Activated CD4-positive, alpha-beta T cell treated with anti-CD3 and anti-CD28 coated beads, Interleukin-2, amount 10 ng/mL, durations not matched to agents 7 days and 5 days (primary cell): Measurements from ENCODE around the gene OR2AT4. TPM values are rescaled to one million over a fixed set of nuclear protein-coding genes. Genes with fewer than 3 reads are reported as not detected.
"Not testable (repeated sequence)": the region's sequence is repeated elsewhere in the genome, so short reads cannot be mapped to it uniquely, and the experiment has no call there.

Source experiments
- CTCF ChIA-PET: fragments of 350-600 bp; sonication (Branson Sonifier 250); formaldehyde crosslinking; loops from one replicate; lab custom pipeline; 2021; ENCODE audit warnings: antibody characterized with exemption; lab: Charles Lee
- POLR2A ChIA-PET: fragments of 350-600 bp; sonication (Branson Sonifier 250); formaldehyde crosslinking; loops from one replicate; lab custom pipeline; 2021; ENCODE audit warnings: antibody characterized with exemption; lab: Charles Lee
- DNase-seq: peaks from one replicate; pipeline ENCODE4 v3.0.0-alpha.2; 2020
- H3K27ac Mint-ChIP-seq: one replicate; pipeline ENCODE4 v1.8.0; 2021; ENCODE audit warnings: mild to moderate bottlenecking, moderate library complexity, mixed read lengths
- H3K27me3 Mint-ChIP-seq: one replicate; pipeline ENCODE4 v1.8.0; 2021; ENCODE audit warnings: mixed read lengths
- H3K36me3 Mint-ChIP-seq: one replicate; pipeline ENCODE4 v1.8.0; 2021; ENCODE audit warnings: low read depth, mixed read lengths
- H3K4me1 Mint-ChIP-seq: one replicate; pipeline ENCODE4 v1.8.0; 2021; ENCODE audit warnings: mixed read lengths
- H3K4me3 Mint-ChIP-seq: one replicate; pipeline ENCODE4 v1.8.0; 2021; ENCODE audit warnings: mild to moderate bottlenecking, moderate library complexity, mixed read lengths
- H3K9me3 Mint-ChIP-seq: one replicate; pipeline ENCODE4 v1.8.0; 2021; ENCODE audit warnings: mixed read lengths
- total RNA-seq, 2 experiments: library from RNA; stranded (reverse); gene quantifications; one replicate each; pipeline ENCODE4 v1.2.3, GENCODE V29; 2021

The OR2AT4 gene
- total RNA-seq, 2 experiments from 2014 or later, result not detected

GRCh38 chr11:75050516-75050915 lies 46.2 kb downstream of the OR2AT4 start:
- ChIA-PET POLR2A (no interaction called here), CTCF (no interaction called here)
- H3K4me3 Mint-ChIP-seq, result no peak overlapping the region
- no peaks in the 10 kb centered on the region for H3K36me3 Mint-ChIP-seq
- peaks cover 13% of the 10 kb centered on the region for H3K9me3 Mint-ChIP-seq
- no peaks in the 10 kb centered on the region for H3K4me1 Mint-ChIP-seq
- no peak for DNase-seq
- H3K27ac Mint-ChIP-seq, result no peak overlapping the region
- peaks cover 14% of the 10 kb centered on the region for H3K27me3 Mint-ChIP-seq

- H3K4me3 Mint-ChIP-seq, DNase-seq, H3K4me1 Mint-ChIP-seq, H3K27ac Mint-ChIP-seq, POLR2A ChIA-PET, CTCF ChIA-PET, H3K36me3 Mint-ChIP-seq: not testable (repeated sequence)
- H3K27me3 Mint-ChIP-seq, result peaks cover 14% of the 10 kb centered on the region
- H3K9me3 Mint-ChIP-seq, result peaks cover 13% of the 10 kb centered on the region
These were observed 47.0 kb downstream of the OR2AT4 start for GRCh38 chr11:75049501-75050266.

- H3K36me3 Mint-ChIP-seq, result no peaks in the 10 kb centered on the region
- CTCF ChIA-PET, result no interaction called here
- no peak for DNase-seq
- POLR2A ChIA-PET, result no interaction called here
- H3K4me3 Mint-ChIP-seq, result no peak overlapping the region
- no peaks in the 10 kb centered on the region for H3K4me1 Mint-ChIP-seq
- no peak overlapping the region for H3K27ac Mint-ChIP-seq
- H3K9me3 Mint-ChIP-seq, result no peaks in the 10 kb centered on the region
- peaks cover 5% of the 10 kb centered on the region for H3K27me3 Mint-ChIP-seq
These were observed 49.5 kb downstream of the OR2AT4 start for GRCh38 chr11:75047191-75047590.

GRCh38 chr11:75046668-75047067 lies 50.0 kb downstream of the OR2AT4 start:
- H3K9me3 Mint-ChIP-seq, H3K36me3 Mint-ChIP-seq, H3K4me1 Mint-ChIP-seq, H3K27me3 Mint-ChIP-seq, H3K27ac Mint-ChIP-seq, CTCF ChIA-PET, DNase-seq, H3K4me3 Mint-ChIP-seq, POLR2A ChIA-PET: not testable (repeated sequence)

GRCh38 chr11:75044381-75045170 lies 52.1 kb downstream of the OR2AT4 start:
- H3K9me3 Mint-ChIP-seq, POLR2A ChIA-PET, H3K27ac Mint-ChIP-seq, DNase-seq, H3K36me3 Mint-ChIP-seq, CTCF ChIA-PET, H3K4me3 Mint-ChIP-seq, H3K4me1 Mint-ChIP-seq: not testable (repeated sequence)
- H3K27me3 Mint-ChIP-seq, result peaks cover 11% of the 10 kb centered on the region

- H3K27me3 Mint-ChIP-seq, DNase-seq, POLR2A ChIA-PET, H3K27ac Mint-ChIP-seq, H3K4me1 Mint-ChIP-seq, H3K9me3 Mint-ChIP-seq, H3K4me3 Mint-ChIP-seq, H3K36me3 Mint-ChIP-seq: not testable (repeated sequence)
- CTCF ChIA-PET, result interaction anchor here (0.7 kb wide), 1 partner anchor 172 kb away, joined by 3 read pairs; no protein-coding TSS in a partner anchor
These were observed 54.9 kb downstream of the OR2AT4 start for GRCh38 chr11:75041821-75042220.

GRCh38 chr11:75041263-75041662 lies 55.4 kb downstream of the OR2AT4 start:
- DNase-seq, result no peak
- Mint-ChIP-seq H3K27ac (no peak overlapping the region), H3K9me3 (peaks cover 2% of the 10 kb centered on the region), H3K27me3 (peaks cover 7% of the 10 kb centered on the region), H3K4me1 (no peaks in the 10 kb centered on the region), H3K4me3 (no peak overlapping the region), H3K36me3 (no peaks in the 10 kb centered on the region)
- ChIA-PET POLR2A (no interaction called here), CTCF (interaction anchor here (0.7 kb wide), 1 partner anchor 173 kb away, joined by 3 read pairs; no protein-coding TSS in a partner anchor)

GRCh38 chr11:75040167-75040770 lies 56.4 kb downstream of the OR2AT4 start:
- Mint-ChIP-seq H3K36me3 (no peaks in the 10 kb centered on the region), H3K9me3 (peaks cover 2% of the 10 kb centered on the region), H3K27me3 (peaks cover 7% of the 10 kb centered on the region), H3K4me1 (peaks cover 3% of the 10 kb centered on the region), H3K27ac (no peak overlapping the region), H3K4me3 (no peak overlapping the region)
- ChIA-PET POLR2A (no interaction called here), CTCF (no interaction called here)
- no peak for DNase-seq

GRCh38 chr11:75035911-75036565 lies 60.6 kb downstream of the OR2AT4 start:
- H3K36me3 Mint-ChIP-seq, result no peaks in the 10 kb centered on the region
- peaks cover 4% of the 10 kb centered on the region for H3K4me1 Mint-ChIP-seq
- no peak for DNase-seq
- H3K27ac Mint-ChIP-seq, result no peak overlapping the region
- CTCF ChIA-PET, result interaction anchor here (0.6 kb wide), 1 partner anchor 9 kb away, joined by 3 read pairs; no protein-coding TSS in a partner anchor
- POLR2A ChIA-PET, result no interaction called here
- peaks cover 2% of the 10 kb centered on the region for H3K9me3 Mint-ChIP-seq
- no peak overlapping the region for H3K4me3 Mint-ChIP-seq
- no peaks in the 10 kb centered on the region for H3K27me3 Mint-ChIP-seq

- CTCF ChIA-PET, result interaction anchor here (1.0 kb wide), 1 partner anchor 213 kb away, joined by 5 read pairs; no protein-coding TSS in a partner anchor
- Mint-ChIP-seq H3K4me3 (no peak overlapping the region), H3K9me3 (no peaks in the 10 kb centered on the region), H3K36me3 (no peaks in the 10 kb centered on the region), H3K27me3 (no peaks in the 10 kb centered on the region), H3K4me1 (peaks cover 4% of the 10 kb centered on the region), H3K27ac (no peak overlapping the region)
- POLR2A ChIA-PET, result no interaction called here
- no peak for DNase-seq
These were observed 61.4 kb downstream of the OR2AT4 start for GRCh38 chr11:75035256-75035655.

- Mint-ChIP-seq H3K9me3 (no peaks in the 10 kb centered on the region), H3K36me3 (no peaks in the 10 kb centered on the region)
These were observed 62.8 kb downstream of the OR2AT4 start for GRCh38 chr11:75033916-75034315.

GRCh38 chr11:75032550-75032935 lies 64.1 kb downstream of the OR2AT4 start:
- no peak for DNase-seq
- CTCF ChIA-PET, result interaction anchor here (0.6 to 1.7 kb wide), 8 partner anchors 12 to 277 kb away, joined by 3 to 6 read pairs (median 3); no protein-coding TSS in a partner anchor
- H3K27ac Mint-ChIP-seq, result no peak overlapping the region
- POLR2A ChIA-PET, result no interaction called here
- no peaks in the 10 kb centered on the region for H3K27me3 Mint-ChIP-seq
- no peaks in the 10 kb centered on the region for H3K9me3 Mint-ChIP-seq
- no peak overlapping the region for H3K4me3 Mint-ChIP-seq
- peaks cover 4% of the 10 kb centered on the region for H3K4me1 Mint-ChIP-seq
- H3K36me3 Mint-ChIP-seq, result no peaks in the 10 kb centered on the region

More at GRCh38 chr11:75033916-75034315, 62.8 kb downstream of the OR2AT4 start:
- Mint-ChIP-seq H3K27me3 (no peaks in the 10 kb centered on the region), H3K4me1 (peaks cover 4% of the 10 kb centered on the region), H3K27ac (no peak overlapping the region), H3K4me3 (no peak overlapping the region)
- CTCF ChIA-PET, result interaction anchor here (1.3 kb wide), 1 partner anchor 11 kb away, joined by 4 read pairs; no protein-coding TSS in a partner anchor
- POLR2A ChIA-PET, result no interaction called here
- no peak for DNase-seq
